ENCODE measurements around the gene TWF2. TPM values are rescaled to one million over a fixed set of nuclear protein-coding genes. Genes with fewer than 3 reads are reported as not detected.
A peak's percentile ranks its signal among the peaks of the same experiment; 100 is the strongest.

The TWF2 gene
- total RNA-seq, 1 experiment from 2014 or later = 100 TPM

GRCh38 chr3:52190294-52191074 lies 48.5 kb downstream of the TWF2 start:
- DNase-seq = peak; percentile 86
- Histone ChIP-seq H3K36me3 (no peaks in the 10 kb centered on the region), H3K4me3 (no peak overlapping the region), H3K9me3 (no peaks in the 10 kb centered on the region), H3K27me3 (no peaks in the 10 kb centered on the region)

GRCh38 chr3:52188556-52188955 lies 50.4 kb downstream of the TWF2 start:
- Histone ChIP-seq H3K9me3 (no peaks in the 10 kb centered on the region), H3K4me3 (no peak overlapping the region)
- DNase-seq = no peak

GRCh38 chr3:52186729-52187128 lies 52.2 kb downstream of the TWF2 start:
- Histone ChIP-seq H3K9me3 (no peaks in the 10 kb centered on the region), H3K4me3 (no peak overlapping the region), H3K27me3 (no peaks in the 10 kb centered on the region), H3K36me3 (no peaks in the 10 kb centered on the region)
- DNase-seq = no peak

More at GRCh38 chr3:52188556-52188955, 50.4 kb downstream of the TWF2 start:
- no peaks in the 10 kb centered on the region for H3K27me3 ChIP-seq
- H3K36me3 ChIP-seq = no peaks in the 10 kb centered on the region

GRCh38 chr3:52185837-52186236 lies 53.1 kb downstream of the TWF2 start:
- DNase-seq = no peak
- no peaks in the 10 kb centered on the region for H3K27me3 ChIP-seq
- H3K36me3 ChIP-seq = no peaks in the 10 kb centered on the region
- no peak overlapping the region for H3K4me3 ChIP-seq
- no peaks in the 10 kb centered on the region for H3K9me3 ChIP-seq

- Histone ChIP-seq H3K4me3 (no peak overlapping the region), H3K27me3 (no peaks in the 10 kb centered on the region), H3K9me3 (no peaks in the 10 kb centered on the region), H3K36me3 (no peaks in the 10 kb centered on the region)
- DNase-seq = no peak
These were observed 53.6 kb downstream of the TWF2 start for GRCh38 chr3:52185311-52185710.

GRCh38 chr3:52184690-52185089 lies 54.3 kb downstream of the TWF2 start:
- no peaks in the 10 kb centered on the region for H3K27me3 ChIP-seq
- no peak for DNase-seq
- H3K9me3 ChIP-seq = no peaks in the 10 kb centered on the region
- no peak overlapping the region for H3K4me3 ChIP-seq
- H3K36me3 ChIP-seq = no peaks in the 10 kb centered on the region

GRCh38 chr3:52183786-52184445 lies 55.0 kb downstream of the TWF2 start:
- no peaks in the 10 kb centered on the region for H3K27me3 ChIP-seq
- no peak for DNase-seq
- H3K9me3 ChIP-seq = no peaks in the 10 kb centered on the region
- H3K36me3 ChIP-seq = no peaks in the 10 kb centered on the region
- no peak overlapping the region for H3K4me3 ChIP-seq

GRCh38 chr3:52182691-52183090 lies 56.3 kb downstream of the TWF2 start:
- Histone ChIP-seq H3K4me3 (no peak overlapping the region), H3K36me3 (no peaks in the 10 kb centered on the region), H3K9me3 (no peaks in the 10 kb centered on the region), H3K27me3 (no peaks in the 10 kb centered on the region)
- DNase-seq = no peak

GRCh38 chr3:52182196-52182595 lies 56.8 kb downstream of the TWF2 start:
- DNase-seq = no peak
- H3K9me3 ChIP-seq = no peaks in the 10 kb centered on the region
- H3K27me3 ChIP-seq = no peaks in the 10 kb centered on the region
- no peaks in the 10 kb centered on the region for H3K36me3 ChIP-seq
- H3K4me3 ChIP-seq = no peak overlapping the region

- Histone ChIP-seq H3K36me3 (no peaks in the 10 kb centered on the region), H3K4me3 (no peak overlapping the region)
- peak; percentile 30 for DNase-seq
These were observed 57.4 kb downstream of the TWF2 start for GRCh38 chr3:52181543-52181942.

More at GRCh38 chr3:52181543-52181942, 57.4 kb downstream of the TWF2 start:
- H3K9me3 ChIP-seq = no peaks in the 10 kb centered on the region
- no peaks in the 10 kb centered on the region for H3K27me3 ChIP-seq

Other genes starting within 250 kb of the TWF2 start
- 598 and 1,092 TPM in 2 replicates for gene RPL29, start 243.3 kb downstream of the TWF2 start, total RNA-seq (2014; rRNA removed; shearing (Covaris generic); ENCODE audit: low replicate concordance)
- gene DUSP7, start 182.6 kb downstream of the TWF2 start, total RNA-seq (2014; rRNA removed; shearing (Covaris generic); ENCODE audit: low replicate concordance) = 2.1 and 9.7 TPM in 2 replicates
- gene POC1A, start 84.7 kb downstream of the TWF2 start, total RNA-seq (2014; rRNA removed; shearing (Covaris generic); ENCODE audit: low replicate concordance) = 14.2 and 19.8 TPM in 2 replicates
- gene ALAS1, start 41.0 kb downstream of the TWF2 start, total RNA-seq (2014; rRNA removed; shearing (Covaris generic); ENCODE audit: low replicate concordance) = 33.7 and 34.0 TPM in 2 replicates
- not detected in 2 replicates for gene TLR9, start 13.5 kb downstream of the TWF2 start, total RNA-seq (2014; rRNA removed; shearing (Covaris generic); ENCODE audit: low replicate concordance)
- gene PPM1M, start 6.6 kb upstream of the TWF2 start, total RNA-seq (2014; rRNA removed; shearing (Covaris generic); ENCODE audit: low replicate concordance) = 7.9 and 16.2 TPM in 2 replicates
- gene WDR82, start 39.5 kb upstream of the TWF2 start, total RNA-seq (2014; rRNA removed; shearing (Covaris generic); ENCODE audit: low replicate concordance) = 27.6 and 40.0 TPM in 2 replicates
- gene GLYCTK, start 48.7 kb upstream of the TWF2 start, total RNA-seq (2014; rRNA removed; shearing (Covaris generic); ENCODE audit: low replicate concordance) = 2.3 and 10.6 TPM in 2 replicates
- gene DNAH1, start 77.2 kb upstream of the TWF2 start, total RNA-seq (2014; rRNA removed; shearing (Covaris generic); ENCODE audit: low replicate concordance) = 0.49 and 1.2 TPM in 2 replicates
- 33.8 and 41.0 TPM in 2 replicates for gene BAP1, start 170.8 kb upstream of the TWF2 start, total RNA-seq (2014; rRNA removed; shearing (Covaris generic); ENCODE audit: low replicate concordance)
- 4.8 and 5.5 TPM in 2 replicates for gene PHF7, start 171.5 kb upstream of the TWF2 start, total RNA-seq (2014; rRNA removed; shearing (Covaris generic); ENCODE audit: low replicate concordance)
- gene SEMA3G, start 205.9 kb upstream of the TWF2 start, total RNA-seq (2014; rRNA removed; shearing (Covaris generic); ENCODE audit: low replicate concordance) = not detected in 2 replicates
- 0.99 TPM in 1 of 2 replicates, not detected in the other for gene TNNC1, start 214.9 kb upstream of the TWF2 start, total RNA-seq (2014; rRNA removed; shearing (Covaris generic); ENCODE audit: low replicate concordance)
- gene NISCH, start 216.4 kb upstream of the TWF2 start, total RNA-seq (2014; rRNA removed; shearing (Covaris generic); ENCODE audit: low replicate concordance) = 8.1 and 15.5 TPM in 2 replicates

All from MG63 (cell line).